PC-3 (cell line): ENCODE results near the gene ZIC4. TPM values are rescaled to one million over a fixed set of nuclear protein-coding genes. Genes with fewer than 3 reads are reported as not detected.

Source experiments
- ATAC-seq: fragments of 200-7000 bp; cut with Tn5 transposase; 2 replicates; pipeline ENCODE4 v1.9.1; 2020; ENCODE audit warnings: mild to moderate bottlenecking, moderate library complexity
- BruUV-seq: library from RNA; stranded (reverse); fragments of 400-500 nt; replicated peaks from 2 replicates; lab custom pipeline; 2021; lab: Mats Ljungman, UMichigan
- CTCF ChIA-PET: fragments of 300-600 bp; sonication (Branson Sonifier 250); formaldehyde crosslinking; loops from one replicate; lab custom pipeline; 2022; ENCODE audit warnings: antibody characterized with exemption; lab: Charles Lee
- POLR2A ChIA-PET: fragments of 300-600 bp; sonication (Branson Sonifier 250); formaldehyde crosslinking; loops from one replicate; lab custom pipeline; 2022; ENCODE audit warnings: antibody characterized with exemption; ENCODE audit not compliant: unreplicated experiment; lab: Charles Lee
- DNase-seq: peaks from one replicate; pipeline ENCODE4 v3.0.0-alpha.2; 2015
- H2AFZ ChIP-seq: fragments of 300-600 bp; sonication (generic); 2 replicates; pipeline ENCODE4 v1.6.0; 2016; ENCODE audit warnings: antibody characterized with exemption, low read length
- H3F3A ChIP-seq: fragments of 300-600 bp; sonication (generic); one replicate; pipeline ENCODE4 v1.6.0; 2017; ENCODE audit warnings: antibody characterized with exemption, low read length, control low read depth, mild to moderate bottlenecking; ENCODE audit not compliant: unreplicated experiment
- H3K27ac ChIP-seq: fragments of 300-600 bp; sonication (generic); 2 replicates; pipeline ENCODE4 v1.5.1; 2016; ENCODE audit warnings: mild to moderate bottlenecking, low read length
- H3K27me3 ChIP-seq: fragments of 300-600 bp; sonication (generic); 2 replicates; pipeline ENCODE4 v1.6.1; 2016; ENCODE audit warnings: low read length, mixed read lengths
- H3K36me3 ChIP-seq: fragments of 300-600 bp; sonication (generic); 2 replicates; pipeline ENCODE4 v1.6.1; 2016; ENCODE audit warnings: low read depth, mixed run types, low read length, mixed read lengths
- H3K4me1 ChIP-seq: fragments of 300-600 bp; sonication (generic); 2 replicates; pipeline ENCODE4 v1.5.1; 2016; ENCODE audit warnings: low read length; ENCODE audit not compliant: insufficient read depth
- H3K4me2 ChIP-seq: fragments of 300-600 bp; sonication (generic); 2 replicates; pipeline ENCODE4 v1.6.0; 2016; ENCODE audit warnings: low read length
- H3K4me3 ChIP-seq: fragments of 300-600 bp; sonication (generic); 2 replicates; pipeline ENCODE4 v1.5.1; 2016; ENCODE audit warnings: mild to moderate bottlenecking, low read length, mixed read lengths
- H3K79me2 ChIP-seq: fragments of 300-600 bp; sonication (generic); 2 replicates; pipeline ENCODE4 v1.6.1; 2017; ENCODE audit warnings: low read length, mixed read lengths
- H3K9ac ChIP-seq: fragments of 300-600 bp; sonication (generic); 2 replicates; pipeline ENCODE4 v1.6.0; 2016; ENCODE audit warnings: mild to moderate bottlenecking, low read length
- H3K9me2 ChIP-seq: fragments of 300-600 bp; sonication (generic); replicated peaks from 2 replicates; pipeline ENCODE4 v1.6.1; 2016; ENCODE audit warnings: mixed run types, low read length, mixed read lengths
- H3K9me3 ChIP-seq: fragments of 300-600 bp; sonication (generic); 2 replicates; pipeline ENCODE4 v1.6.1; 2016; ENCODE audit warnings: low read length, mixed read lengths
- H4K20me1 ChIP-seq: fragments of 300-600 bp; sonication (generic); 2 replicates; pipeline ENCODE4 v1.6.1; 2016; ENCODE audit warnings: low read length, mixed read lengths
- EZH2 ChIP-seq: fragments of 300-600 bp; sonication (generic); IDR thresholded peaks from one replicate; pipeline ENCODE4 v1.6.1; 2017; ENCODE audit warnings: antibody characterized with exemption, mild to moderate bottlenecking, low read length; ENCODE audit not compliant: unreplicated experiment
- EZH2phosphoT487 ChIP-seq: fragments of 300-600 bp; sonication (generic); IDR thresholded peaks from 2 replicates; pipeline ENCODE4 v1.6.1; 2018; ENCODE audit warnings: mild to moderate bottlenecking, antibody characterized with exemption, low read length, borderline replicate concordance
- intact Hi-C: fragments of 100-400 bp; cut with micrococcal nuclease; formaldehyde crosslinking; loops from 2 replicates; pipeline ENCODE4 v1.9.0; 2023
- total RNA-seq: library from RNA; depleted of rRNA; stranded (reverse); fragments of >200 nt; gene quantifications from 2 replicates; pipeline ENCODE4 v1.2.3, GENCODE V29; 2014
- TF ChIP-seq, protein P1 (sequence below): fragments of 300-600 bp; sonication (generic); conservative IDR thresholded peaks from 2 replicates; pipeline ENCODE4 v1.5.1; 2017; ENCODE audit warnings: antibody characterized with exemption, low read depth, mild to moderate bottlenecking, low read length

ZIC4 gene
- total RNA-seq, 1 experiment from 2014 or later = not detected

DNA sequence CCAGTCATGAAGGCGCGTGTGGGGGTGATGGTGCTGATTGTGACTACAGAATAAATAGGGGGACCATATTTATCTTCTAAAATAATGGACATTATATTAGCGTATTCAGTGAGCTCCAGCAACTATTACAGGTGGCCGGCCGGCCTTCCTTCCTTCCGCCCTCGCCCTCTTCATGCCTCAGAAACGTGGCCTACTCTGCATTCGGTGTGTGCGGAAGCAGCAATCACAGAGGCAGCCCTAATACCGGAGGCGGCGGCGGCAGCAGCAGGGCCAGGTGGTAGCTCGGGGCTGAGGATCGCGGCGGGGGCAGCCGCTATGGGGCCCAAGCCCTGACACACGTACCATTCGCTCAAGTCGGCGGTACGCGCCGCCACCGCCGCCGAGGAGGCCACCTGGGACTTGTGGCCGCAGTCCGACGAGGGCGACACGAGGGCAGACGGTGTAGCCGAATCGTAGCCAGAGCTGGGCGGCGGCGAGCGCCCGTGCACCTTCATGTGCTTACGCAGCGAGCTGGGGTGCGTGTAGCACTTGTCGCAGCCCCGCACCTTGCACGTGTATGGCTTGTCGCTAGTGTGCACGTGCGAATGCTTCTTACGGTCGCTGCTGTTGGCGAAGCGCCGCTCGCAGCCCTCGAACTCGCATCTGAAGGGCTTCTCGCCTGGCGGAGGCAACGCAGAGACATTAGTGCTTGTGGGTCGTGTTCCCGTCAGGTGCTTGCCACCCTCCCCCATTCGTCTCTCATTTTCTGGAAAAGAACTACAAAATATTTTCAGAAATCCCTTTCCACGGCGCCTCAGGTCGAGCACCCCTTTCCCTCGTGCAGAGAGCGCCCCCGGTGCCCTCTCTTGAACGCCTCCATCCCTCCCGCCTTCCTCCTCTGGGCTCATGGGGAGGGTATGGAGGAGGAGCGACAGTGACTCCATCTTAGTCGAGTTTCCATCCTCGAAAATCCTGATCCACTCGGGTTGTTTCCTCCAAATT lies 15.5 kb downstream of the ZIC4 start:
- Histone ChIP-seq H3K4me3 (no peak overlapping the region), H3K9ac (no peak overlapping the region), H3K36me3 (no peaks in the 10 kb centered on the region), H3K27me3 (peaks cover 78% of the 10 kb centered on the region), H3K9me3 (no peaks in the 10 kb centered on the region), H3K27ac (no peak overlapping the region), H3K4me1 (no peaks in the 10 kb centered on the region), H3F3A (no peaks in the 10 kb centered on the region), H4K20me1 (no peaks in the 10 kb centered on the region), H3K4me2 (no peak overlapping the region), H2AFZ (no peak overlapping the region), H3K9me2 (no peaks in the 10 kb centered on the region), H3K79me2 (no peaks in the 10 kb centered on the region)
- TF ChIP-seq EZH2phosphoT487 (no peak), EZH2 (no peak)
- TF ChIP-seq, protein P1, sequence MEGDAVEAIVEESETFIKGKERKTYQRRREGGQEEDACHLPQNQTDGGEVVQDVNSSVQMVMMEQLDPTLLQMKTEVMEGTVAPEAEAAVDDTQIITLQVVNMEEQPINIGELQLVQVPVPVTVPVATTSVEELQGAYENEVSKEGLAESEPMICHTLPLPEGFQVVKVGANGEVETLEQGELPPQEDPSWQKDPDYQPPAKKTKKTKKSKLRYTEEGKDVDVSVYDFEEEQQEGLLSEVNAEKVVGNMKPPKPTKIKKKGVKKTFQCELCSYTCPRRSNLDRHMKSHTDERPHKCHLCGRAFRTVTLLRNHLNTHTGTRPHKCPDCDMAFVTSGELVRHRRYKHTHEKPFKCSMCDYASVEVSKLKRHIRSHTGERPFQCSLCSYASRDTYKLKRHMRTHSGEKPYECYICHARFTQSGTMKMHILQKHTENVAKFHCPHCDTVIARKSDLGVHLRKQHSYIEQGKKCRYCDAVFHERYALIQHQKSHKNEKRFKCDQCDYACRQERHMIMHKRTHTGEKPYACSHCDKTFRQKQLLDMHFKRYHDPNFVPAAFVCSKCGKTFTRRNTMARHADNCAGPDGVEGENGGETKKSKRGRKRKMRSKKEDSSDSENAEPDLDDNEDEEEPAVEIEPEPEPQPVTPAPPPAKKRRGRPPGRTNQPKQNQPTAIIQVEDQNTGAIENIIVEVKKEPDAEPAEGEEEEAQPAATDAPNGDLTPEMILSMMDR = no peak
- DNase-seq = no peak
- intact Hi-C loops = no loop called here
- BruUV-seq = no TSS peak
- ChIA-PET POLR2A (no interaction called here), CTCF (no interaction called here)
- ATAC-seq = no peak

- CTCF ChIA-PET = no interaction called here
- POLR2A ChIA-PET = interaction anchor here (0.7 kb wide), 1 partner anchor 24 kb away, joined by 6 read pairs; no protein-coding TSS in a partner anchor
- Histone ChIP-seq H3K9ac (no peak overlapping the region), H3K9me3 (no peaks in the 10 kb centered on the region), H3K4me3 (no peak overlapping the region), H3K27ac (no peak overlapping the region), H4K20me1 (no peaks in the 10 kb centered on the region), H3K4me2 (no peak overlapping the region), H3K4me1 (no peaks in the 10 kb centered on the region), H3K27me3 (peaks cover 78% of the 10 kb centered on the region), H3F3A (no peaks in the 10 kb centered on the region), H3K36me3 (no peaks in the 10 kb centered on the region), H3K9me2 (no peaks in the 10 kb centered on the region), H2AFZ (no peak overlapping the region), H3K79me2 (no peaks in the 10 kb centered on the region)
- intact Hi-C loops = no loop called here
- ATAC-seq = no peak
- DNase-seq = no peak
- TF ChIP-seq, protein P1 = no peak
- TF ChIP-seq EZH2 = no peak
- no peak for TF ChIP-seq EZH2phosphoT487
- BruUV-seq = no TSS peak
Measured at GRCh38 chr3:147389717-147390116, 16.6 kb downstream of the ZIC4 start.
